Colonic mucosa (tissue), 4 donors: ENCODE measurements around the gene FOXP4. TPM values are rescaled to one million over a fixed set of nuclear protein-coding genes. Genes with fewer than 3 reads are reported as not detected.

Experiments
- DNase-seq: peaks from one replicate; pipeline ENCODE4 v3.0.0-alpha.2; 2020
- H3K27ac ChIP-seq: fragments of 200-600 bp; one replicate; pipeline ENCODE4 v1.8.0; 2021
- H3K27me3 ChIP-seq: fragments of 200-600 bp; one replicate; pipeline ENCODE4 v1.8.0; 2021
- H3K36me3 ChIP-seq: fragments of 200-600 bp; one replicate; pipeline ENCODE4 v1.8.0; 2021
- H3K4me1 ChIP-seq: fragments of 200-600 bp; one replicate; pipeline ENCODE4 v1.8.0; 2021; ENCODE audit warnings: mild to moderate bottlenecking
- H3K4me3 ChIP-seq: fragments of 200-600 bp; one replicate; pipeline ENCODE4 v1.8.0; 2021
- H3K9ac ChIP-seq, 2 donors: one replicate each; pipeline ENCODE4 v1.7.0; 2013; ENCODE audit warnings: control low read depth in 2 of 2, low read depth in 2 of 2, low read length in 2 of 2
- H3K9me3 ChIP-seq: fragments of 200-600 bp; one replicate; pipeline ENCODE4 v1.8.0; 2021
- CTCF ChIP-seq: fragments of 200-600 bp; IDR thresholded peaks from one replicate; pipeline ENCODE4 v1.8.0; 2022; ENCODE audit warnings: antibody characterized with exemption, mild to moderate bottlenecking
- intact Hi-C: fragments of 100-400 bp; cut with DNase I; formaldehyde crosslinking; loops from one replicate; pipeline ENCODE4 v1.14.1; 2022
- total RNA-seq, 2 donors: library from RNA; stranded (reverse); fragmentation: NEBNext Ultra II Directional in 1 of 2; extraction: Animal tissue kit (Norgen Biotek cat#: 25700) in 1 of 2; gene quantifications; one replicate each; pipeline ENCODE4 v1.2.1, GENCODE V29; 2021
- donor health status: healthy.
- donor health status: DM: no; HTN: no; CAD: no.
- donor health status: DM: no; HTN: no; CAD: no.

The FOXP4 gene
- total RNA-seq, 2 donors from 2014 or later, result 33.6 to 50.4 TPM

- H3K9ac ChIP-seq, result peak overlapping the region in 1 of 2 donors; percentile 52
- no peak overlapping the region for H3K4me3 ChIP-seq
- H3K4me1 ChIP-seq, result no peaks in the 10 kb centered on the region
- no peaks in the 10 kb centered on the region for H3K36me3 ChIP-seq
- peak; percentile 90 for DNase-seq
- H3K9me3 ChIP-seq, result no peaks in the 10 kb centered on the region
- no peak for TF ChIP-seq CTCF
- intact Hi-C loops, result no loop called here
- peak overlapping the region; percentile 42 for H3K27ac ChIP-seq
- no peaks in the 10 kb centered on the region for H3K27me3 ChIP-seq
These were observed 9.1 kb upstream of the FOXP4 start for GRCh38 chr6:41536795-41537758.

GRCh38 chr6:41538556-41539182 is 7.5 kb upstream of the FOXP4 start:
- H3K4me1 ChIP-seq, result no peaks in the 10 kb centered on the region
- no peak for DNase-seq
- no peaks in the 10 kb centered on the region for H3K36me3 ChIP-seq
- H3K4me3 ChIP-seq, result no peak overlapping the region
- intact Hi-C loops, result no loop called here
- TF ChIP-seq CTCF, result no peak
- no peak overlapping the region for H3K27ac ChIP-seq
- H3K27me3 ChIP-seq, result no peaks in the 10 kb centered on the region
- H3K9me3 ChIP-seq, result no peaks in the 10 kb centered on the region
- no peak overlapping the region for H3K9ac ChIP-seq

GRCh38 chr6:41539204-41539603 is 7.0 kb upstream of the FOXP4 start:
- no peak for DNase-seq
- no peak for TF ChIP-seq CTCF
- intact Hi-C loops, result no loop called here
- Histone ChIP-seq H3K9me3 (no peaks in the 10 kb centered on the region), H3K36me3 (no peaks in the 10 kb centered on the region), H3K27me3 (no peaks in the 10 kb centered on the region), H3K4me1 (no peaks in the 10 kb centered on the region), H3K27ac (no peak overlapping the region), H3K9ac (no peak overlapping the region), H3K4me3 (no peak overlapping the region)

- H3K36me3 ChIP-seq, result no peaks in the 10 kb centered on the region
- no peaks in the 10 kb centered on the region for H3K4me1 ChIP-seq
- no peaks in the 10 kb centered on the region for H3K27me3 ChIP-seq
- no peaks in the 10 kb centered on the region for H3K9me3 ChIP-seq
- DNase-seq, result no peak
- no peak overlapping the region for H3K4me3 ChIP-seq
- no peak overlapping the region for H3K9ac ChIP-seq
- H3K27ac ChIP-seq, result no peak overlapping the region
- intact Hi-C loops, result no loop called here
- TF ChIP-seq CTCF, result no peak
These were observed 4.8 kb upstream of the FOXP4 start for GRCh38 chr6:41541364-41541763.

GRCh38 chr6:41543087-41543486 is 3.1 kb upstream of the FOXP4 start:
- Histone ChIP-seq H3K36me3 (no peaks in the 10 kb centered on the region), H3K4me1 (peaks cover 3% of the 10 kb centered on the region), H3K27me3 (no peaks in the 10 kb centered on the region), H3K27ac (no peak overlapping the region), H3K9ac (no peak overlapping the region), H3K4me3 (no peak overlapping the region), H3K9me3 (no peaks in the 10 kb centered on the region)
- DNase-seq, result no peak
- intact Hi-C loops, result no loop called here
- TF ChIP-seq CTCF, result no peak
